ENCODE measurements around the gene UBE2D3. TPM values are rescaled to one million over a fixed set of nuclear protein-coding genes. Genes with fewer than 3 reads are reported as not detected.

Gene UBE2D3
- polyA plus RNA-seq, 2 of the 4 experiments (the other 2 are of a cell fraction), result 186 to 338 TPM

DNA sequence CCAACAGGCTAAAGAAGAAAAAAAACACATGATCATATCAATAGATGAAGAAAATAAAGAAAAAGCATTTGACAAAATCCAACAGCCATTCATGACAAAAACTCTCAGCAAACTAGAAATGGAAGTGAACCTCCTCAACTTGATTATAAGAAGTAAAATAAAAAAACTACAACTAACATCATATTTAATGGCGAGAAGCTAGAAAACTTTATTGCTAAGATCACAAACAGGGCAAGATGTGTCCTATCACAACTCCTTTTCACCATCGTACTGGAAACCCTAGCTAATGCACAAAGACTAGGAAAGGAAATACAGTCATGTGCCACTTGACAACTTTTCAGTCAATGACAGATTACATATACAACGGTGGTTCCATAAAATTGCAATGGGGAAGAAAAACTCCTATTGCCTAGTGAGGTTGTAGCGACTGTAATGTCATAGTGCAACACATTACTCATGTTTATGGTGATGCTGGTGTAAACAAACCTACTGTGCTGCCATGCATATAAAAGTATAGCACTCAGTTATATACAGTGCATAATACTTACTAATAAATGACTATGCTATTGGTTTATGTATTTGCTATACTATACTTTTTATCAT is 54.5 kb downstream of the UBE2D3 start:
- TF ChIP-seq CHD4 (IDR thresholded peaks at IDR 0.05; ENCODE audit: borderline replicate concordance) (no peak), JUNB (IDR thresholded peaks at IDR 0.05) (no peak), MAZ (IDR thresholded peaks at IDR 0.05; ENCODE audit: borderline replicate concordance, low read depth, low read length) (no peak), NPAS2 (CRISPR knock-in tag; IDR thresholded peaks at IDR 0.05; ENCODE audit: borderline replicate concordance) (no peak), SREBF2 (IDR thresholded peaks at IDR 0.05) (no peak), ZNF302 (CRISPR knock-in tag; IDR thresholded peaks at IDR 0.05) (no peak), FOXS1 (CRISPR knock-in tag; IDR thresholded peaks at IDR 0.05) (no peak), HEYL (CRISPR knock-in tag; IDR thresholded peaks at IDR 0.05) (no peak), MAFK (IDR thresholded peaks at IDR 0.05; ENCODE audit: partially characterized antibody) (no peak), FOSL2 (IDR thresholded peaks at IDR 0.05) (no peak), FOSL2 (CRISPR knock-in tag; IDR thresholded peaks at IDR 0.05) (no peak)
- TF ChIP-seq, protein P1, sequence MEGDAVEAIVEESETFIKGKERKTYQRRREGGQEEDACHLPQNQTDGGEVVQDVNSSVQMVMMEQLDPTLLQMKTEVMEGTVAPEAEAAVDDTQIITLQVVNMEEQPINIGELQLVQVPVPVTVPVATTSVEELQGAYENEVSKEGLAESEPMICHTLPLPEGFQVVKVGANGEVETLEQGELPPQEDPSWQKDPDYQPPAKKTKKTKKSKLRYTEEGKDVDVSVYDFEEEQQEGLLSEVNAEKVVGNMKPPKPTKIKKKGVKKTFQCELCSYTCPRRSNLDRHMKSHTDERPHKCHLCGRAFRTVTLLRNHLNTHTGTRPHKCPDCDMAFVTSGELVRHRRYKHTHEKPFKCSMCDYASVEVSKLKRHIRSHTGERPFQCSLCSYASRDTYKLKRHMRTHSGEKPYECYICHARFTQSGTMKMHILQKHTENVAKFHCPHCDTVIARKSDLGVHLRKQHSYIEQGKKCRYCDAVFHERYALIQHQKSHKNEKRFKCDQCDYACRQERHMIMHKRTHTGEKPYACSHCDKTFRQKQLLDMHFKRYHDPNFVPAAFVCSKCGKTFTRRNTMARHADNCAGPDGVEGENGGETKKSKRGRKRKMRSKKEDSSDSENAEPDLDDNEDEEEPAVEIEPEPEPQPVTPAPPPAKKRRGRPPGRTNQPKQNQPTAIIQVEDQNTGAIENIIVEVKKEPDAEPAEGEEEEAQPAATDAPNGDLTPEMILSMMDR (IDR thresholded peaks at IDR 0.05), result no peak
- Histone ChIP-seq H3K27ac (no peak overlapping the region), H3K4me1 (no peaks in the 10 kb centered on the region), H3K9me3 (no peaks in the 10 kb centered on the region), H3K4me2 (no peak overlapping the region), H3K4me3 (no peak overlapping the region)
- ChIA-PET POLR2A (no interaction called here), CTCF (no interaction called here)
- WGBS (ENCODE audit: missing lambda C conversion rate), result 72% methylated on average over 4 of the region's 4 CpGs
- no peak for ATAC-seq
- no peak for FAIRE-seq
- DNase-seq (ENCODE audit: low read depth in 1 of 2, low spot score in 1 of 2), result no peak

DNA sequence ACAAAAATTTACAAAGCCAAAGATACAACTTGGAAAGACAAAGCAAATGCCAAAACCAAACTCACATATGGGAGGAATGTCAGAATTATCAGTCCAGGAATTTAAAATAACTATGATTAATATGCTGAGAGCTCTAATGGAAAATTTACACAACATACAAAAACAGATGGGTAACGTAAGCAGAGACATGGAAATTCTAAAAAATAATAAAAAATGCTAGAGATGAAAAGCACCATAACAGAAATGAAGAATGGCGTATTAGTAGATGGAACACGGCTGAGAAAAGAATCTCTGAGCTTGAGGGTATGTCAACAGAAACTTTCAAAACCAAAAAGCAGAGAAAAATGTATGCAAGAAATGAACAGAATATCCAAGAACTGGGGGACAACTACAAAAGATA is 62.5 kb downstream of the UBE2D3 start:
- WGBS (ENCODE audit: missing lambda C conversion rate), result 74% methylated on average over 3 of the region's 3 CpGs
- ChIA-PET CTCF (interaction anchor here (1.3 kb wide), 1 partner anchor 144 kb away, joined by 3 read pairs; no protein-coding TSS in a partner anchor), POLR2A (no interaction called here)
- ATAC-seq (no peak), FAIRE-seq (no peak), DNase-seq (ENCODE audit: low read depth in 1 of 2, low spot score in 1 of 2) (no peak)
- TF ChIP-seq, protein P2, sequence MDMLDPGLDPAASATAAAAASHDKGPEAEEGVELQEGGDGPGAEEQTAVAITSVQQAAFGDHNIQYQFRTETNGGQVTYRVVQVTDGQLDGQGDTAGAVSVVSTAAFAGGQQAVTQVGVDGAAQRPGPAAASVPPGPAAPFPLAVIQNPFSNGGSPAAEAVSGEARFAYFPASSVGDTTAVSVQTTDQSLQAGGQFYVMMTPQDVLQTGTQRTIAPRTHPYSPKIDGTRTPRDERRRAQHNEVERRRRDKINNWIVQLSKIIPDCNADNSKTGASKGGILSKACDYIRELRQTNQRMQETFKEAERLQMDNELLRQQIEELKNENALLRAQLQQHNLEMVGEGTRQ (IDR thresholded peaks at IDR 0.05), result no peak
- TF ChIP-seq JUNB (IDR thresholded peaks at IDR 0.05), result no peak
- no peak for TF ChIP-seq CEBPB (IDR thresholded peaks at IDR 0.05)
- no peak for TF ChIP-seq SMC3 (IDR thresholded peaks at IDR 0.05)
- TF ChIP-seq POLR2A (IDR thresholded peaks at IDR 0.05; ENCODE audit: low read length), result no peak
- TF ChIP-seq, protein P3, sequence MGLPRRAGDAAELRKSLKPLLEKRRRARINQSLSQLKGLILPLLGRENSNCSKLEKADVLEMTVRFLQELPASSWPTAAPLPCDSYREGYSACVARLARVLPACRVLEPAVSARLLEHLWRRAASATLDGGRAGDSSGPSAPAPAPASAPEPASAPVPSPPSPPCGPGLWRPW (IDR thresholded peaks at IDR 0.05), result no peak
- TF ChIP-seq TFCP2L1 (CRISPR knock-in tag; IDR thresholded peaks at IDR 0.05), result no peak
- TF ChIP-seq MYC (IDR thresholded peaks at IDR 0.05; ENCODE audit: borderline replicate concordance, low read length), result no peak
- TF ChIP-seq RAD21 (conservative IDR thresholded peaks at IDR 0.05 in 1 of 2, IDR thresholded peaks at IDR 0.05 in 1 of 2), result no peak
- TF ChIP-seq NFE2L2 (conservative IDR thresholded peaks at IDR 0.05; ENCODE audit: low read length), result no peak
- Histone ChIP-seq H3K27ac (no peak overlapping the region), H3K4me2 (no peak overlapping the region), H3K4me1 (peaks cover 5% of the 10 kb centered on the region; the same call in 1 of the 3 replicates), H3K4me3 (no peak overlapping the region), H3K9me3 (no peaks in the 10 kb centered on the region)

DNA sequence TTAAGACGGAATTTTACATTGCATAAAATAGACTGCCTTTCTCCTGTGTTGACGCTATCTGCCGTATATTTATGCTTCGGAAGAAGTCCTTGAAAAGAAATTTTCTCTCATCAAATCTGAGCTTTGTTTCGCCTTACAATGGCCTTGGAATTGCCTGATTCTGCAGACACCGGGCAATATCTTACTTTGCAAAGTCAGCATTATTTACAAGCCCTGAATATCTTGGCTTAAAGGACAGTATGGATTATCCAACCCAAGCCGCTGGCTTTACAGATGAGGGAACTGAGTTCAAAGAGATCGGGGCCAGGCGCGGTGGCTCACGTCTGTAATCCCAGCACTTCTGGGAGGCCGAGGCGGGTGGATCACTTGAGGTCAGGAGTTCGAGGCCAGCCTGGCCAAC is 65.4 kb downstream of the UBE2D3 start:
- CTCF ChIA-PET, result interaction anchor here (1.1 kb wide), 1 partner anchor 11 kb away, joined by 3 read pairs; no protein-coding TSS in a partner anchor
- WGBS (ENCODE audit: missing lambda C conversion rate), result 85% methylated on average over 14 of the region's 14 CpGs
- peak overlapping the region; percentile 94; the same call in 2 of the 3 replicates for H3K4me2 ChIP-seq
- no peak for FAIRE-seq
- POLR2A ChIA-PET, result interaction anchor here (1.2 kb wide), 1 partner anchor 54 kb away, joined by 3 read pairs; no protein-coding TSS in a partner anchor
- H3K27ac ChIP-seq, result no peak overlapping the region
- H3K9me3 ChIP-seq, result no peaks in the 10 kb centered on the region
- no peak for DNase-seq (ENCODE audit: low read depth in 1 of 2, low spot score in 1 of 2)
- H3K4me3 ChIP-seq, result no peak overlapping the region
- ATAC-seq, result no peak
- peaks cover 14% of the 10 kb centered on the region; the same call in 2 of the 3 replicates for H3K4me1 ChIP-seq
- TF ChIP-seq, protein P4, sequence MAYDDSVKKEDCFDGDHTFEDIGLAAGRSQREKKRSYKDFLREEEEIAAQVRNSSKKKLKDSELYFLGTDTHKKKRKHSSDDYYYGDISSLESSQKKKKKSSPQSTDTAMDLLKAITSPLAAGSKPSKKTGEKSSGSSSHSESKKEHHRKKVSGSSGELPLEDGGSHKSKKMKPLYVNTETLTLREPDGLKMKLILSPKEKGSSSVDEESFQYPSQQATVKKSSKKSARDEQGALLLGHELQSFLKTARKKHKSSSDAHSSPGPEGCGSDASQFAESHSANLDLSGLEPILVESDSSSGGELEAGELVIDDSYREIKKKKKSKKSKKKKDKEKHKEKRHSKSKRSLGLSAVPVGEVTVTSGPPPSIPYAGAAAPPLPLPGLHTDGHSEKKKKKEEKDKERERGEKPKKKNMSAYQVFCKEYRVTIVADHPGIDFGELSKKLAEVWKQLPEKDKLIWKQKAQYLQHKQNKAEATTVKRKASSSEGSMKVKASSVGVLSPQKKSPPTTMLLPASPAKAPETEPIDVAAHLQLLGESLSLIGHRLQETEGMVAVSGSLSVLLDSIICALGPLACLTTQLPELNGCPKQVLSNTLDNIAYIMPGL (CRISPR knock-in tag; IDR thresholded peaks at IDR 0.05; ENCODE audit: borderline replicate concordance), result no peak
- TF ChIP-seq PHF8 (IDR thresholded peaks at IDR 0.05; ENCODE audit: borderline replicate concordance, low read depth), result no peak
- TF ChIP-seq, protein P5, sequence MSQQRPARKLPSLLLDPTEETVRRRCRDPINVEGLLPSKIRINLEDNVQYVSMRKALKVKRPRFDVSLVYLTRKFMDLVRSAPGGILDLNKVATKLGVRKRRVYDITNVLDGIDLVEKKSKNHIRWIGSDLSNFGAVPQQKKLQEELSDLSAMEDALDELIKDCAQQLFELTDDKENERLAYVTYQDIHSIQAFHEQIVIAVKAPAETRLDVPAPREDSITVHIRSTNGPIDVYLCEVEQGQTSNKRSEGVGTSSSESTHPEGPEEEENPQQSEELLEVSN (IDR thresholded peaks at IDR 0.05; ENCODE audit: borderline replicate concordance, low read depth), result no peak
- peak; percentile 94 for TF ChIP-seq MAFK (IDR thresholded peaks at IDR 0.05; ENCODE audit: partially characterized antibody)
- TF ChIP-seq SREBF2 (IDR thresholded peaks at IDR 0.05), result no peak
- no peak for TF ChIP-seq JUNB (IDR thresholded peaks at IDR 0.05)
- TF ChIP-seq ESRRA (IDR thresholded peaks at IDR 0.05; ENCODE audit: borderline replicate concordance, low read length), result no peak
- TF ChIP-seq RCOR1 (IDR thresholded peaks at IDR 0.05; ENCODE audit: low read depth, low read length), result no peak

Data from A549 (cell line).